Endodermal cell (in vitro differentiated cells): ENCODE measurements around the gene KHDC1. TPM values are rescaled to one million over a fixed set of nuclear protein-coding genes. Genes with fewer than 3 reads are reported as not detected.

ENCODE experiments used
- DNase-seq: peaks from one replicate; pipeline ENCODE4 v3.0.0-alpha.2; 2017
- H3K27ac ChIP-seq: 2 replicates; pipeline ENCODE4 v1.5.1; 2013; ENCODE audit warnings: mild to moderate bottlenecking, low read depth, low read length, moderate library complexity
- H3K27me3 ChIP-seq: 2 replicates; pipeline ENCODE4 v1.6.1; 2013; ENCODE audit warnings: mild to moderate bottlenecking, low read length, moderate library complexity; ENCODE audit not compliant: insufficient read depth, control insufficient read depth, poor library complexity, severe bottlenecking
- H3K36me3 ChIP-seq: 2 replicates; pipeline ENCODE4 v1.7.0; 2013; ENCODE audit warnings: mild to moderate bottlenecking, low read length, moderate library complexity; ENCODE audit not compliant: control insufficient read depth, insufficient read depth
- H3K4me1 ChIP-seq: one replicate; pipeline ENCODE4 v1.7.0; 2013; ENCODE audit warnings: low read length; ENCODE audit not compliant: control insufficient read depth, insufficient read depth
- H3K4me3 ChIP-seq: 2 replicates; pipeline ENCODE4 v1.5.1; 2013; ENCODE audit warnings: mild to moderate bottlenecking, low read length, moderate library complexity
- H3K9ac ChIP-seq: 2 replicates; pipeline ENCODE4 v1.6.1; 2013; ENCODE audit warnings: mild to moderate bottlenecking, low read length, moderate library complexity; ENCODE audit not compliant: poor library complexity, severe bottlenecking; ENCODE audit errors: extremely low read depth
- H3K9me3 ChIP-seq: 2 replicates; pipeline ENCODE4 v1.6.1; 2013; ENCODE audit warnings: mild to moderate bottlenecking, low read length, moderate library complexity; ENCODE audit not compliant: control insufficient read depth
- H3K27ac Mint-ChIP-seq: 2 replicates; pipeline ENCODE4 v1.8.0; 2020; ENCODE audit warnings: mixed read lengths
- H3K27me3 Mint-ChIP-seq: 2 replicates; pipeline ENCODE4 v1.8.0; 2021; ENCODE audit warnings: mild to moderate bottlenecking, mixed read lengths; ENCODE audit not compliant: insufficient read depth
- H3K36me3 Mint-ChIP-seq: 2 replicates; pipeline ENCODE4 v1.8.0; 2020; ENCODE audit warnings: low read depth, mixed read lengths
- H3K4me1 Mint-ChIP-seq: 2 replicates; pipeline ENCODE4 v1.8.0; 2020; ENCODE audit warnings: mixed read lengths
- H3K4me3 Mint-ChIP-seq: 2 replicates; pipeline ENCODE4 v1.8.0; 2020; ENCODE audit warnings: mild to moderate bottlenecking, moderate library complexity, mixed read lengths
- H3K9me3 Mint-ChIP-seq: 2 replicates; pipeline ENCODE4 v1.8.0; 2020; ENCODE audit warnings: mild to moderate bottlenecking, mixed read lengths
- WGBS, 2 experiments: methylation state at CpG; one replicate each; pipeline versions ENCODE4 v1.1.5 to v1.1.7; 2013; ENCODE audit warnings: missing lambda C conversion rate in 2 of 2, mixed read lengths in 1 of 2; ENCODE audit not compliant: insufficient coverage in 1 of 2, insufficient read length in 1 of 2; 5-methylcytosine and 5-hydroxymethylcytosine counted together
- total RNA-seq, 2 donors: library from RNA; stranded (reverse); fragmentation: NEBNext Ultra II Directional in 1 of 2; extraction: Animal tissue kit (Norgen Biotek cat#: 25700) in 1 of 2; gene quantifications; 2 replicates in 1 of 2; 3 replicates in 1 of 2; pipeline ENCODE4 v1.2.1, GENCODE V29; 2021
- TF ChIP-seq, protein P1 (sequence below): fragments of 200-600 bp; sonication (generic); conservative IDR thresholded peaks from 2 replicates; pipeline ENCODE4 v1.5.0; 2021; ENCODE audit warnings: antibody characterized with exemption, mild to moderate bottlenecking

The KHDC1 gene
- total RNA-seq, 2 donors from 2014 or later, result 5.4 to 7.1 TPM

DNA sequence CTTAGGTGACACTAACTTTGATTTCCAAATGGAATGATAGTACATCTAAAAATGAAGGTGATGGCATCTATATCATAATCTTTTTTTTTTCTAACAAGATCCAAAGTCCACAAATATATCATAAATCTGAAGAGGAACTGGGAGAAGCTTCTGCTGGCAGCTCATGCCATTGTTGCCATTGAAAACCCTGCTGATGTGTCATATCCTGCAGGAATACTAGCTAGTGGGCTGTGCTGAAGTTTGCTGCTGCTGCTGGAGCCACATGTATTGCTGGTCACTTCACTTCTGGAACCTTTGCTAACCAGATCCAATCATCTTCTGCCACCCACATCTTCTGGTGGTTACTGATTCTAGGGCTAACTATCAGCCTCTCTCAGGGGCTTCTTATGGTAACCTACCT, 27.4 kb upstream of the KHDC1 start:
- Histone ChIP-seq H3K9me3 (peaks cover 5% of the 10 kb centered on the region), H3K4me3 (no peak overlapping the region), H3K9ac (no peak overlapping the region), H3K27me3 (no peaks in the 10 kb centered on the region), H3K27ac (no peak overlapping the region), H3K36me3 (peaks cover 12% of the 10 kb centered on the region), H3K4me1 (no peaks in the 10 kb centered on the region)
- Mint-ChIP-seq H3K4me3 (no peak overlapping the region), H3K9me3 (peaks cover 7% of the 10 kb centered on the region), H3K4me1 (no peaks in the 10 kb centered on the region), H3K27ac (no peak overlapping the region), H3K27me3 (no peaks in the 10 kb centered on the region), H3K36me3 (peaks cover 21% of the 10 kb centered on the region)
- no peak for DNase-seq
- TF ChIP-seq, protein P1, sequence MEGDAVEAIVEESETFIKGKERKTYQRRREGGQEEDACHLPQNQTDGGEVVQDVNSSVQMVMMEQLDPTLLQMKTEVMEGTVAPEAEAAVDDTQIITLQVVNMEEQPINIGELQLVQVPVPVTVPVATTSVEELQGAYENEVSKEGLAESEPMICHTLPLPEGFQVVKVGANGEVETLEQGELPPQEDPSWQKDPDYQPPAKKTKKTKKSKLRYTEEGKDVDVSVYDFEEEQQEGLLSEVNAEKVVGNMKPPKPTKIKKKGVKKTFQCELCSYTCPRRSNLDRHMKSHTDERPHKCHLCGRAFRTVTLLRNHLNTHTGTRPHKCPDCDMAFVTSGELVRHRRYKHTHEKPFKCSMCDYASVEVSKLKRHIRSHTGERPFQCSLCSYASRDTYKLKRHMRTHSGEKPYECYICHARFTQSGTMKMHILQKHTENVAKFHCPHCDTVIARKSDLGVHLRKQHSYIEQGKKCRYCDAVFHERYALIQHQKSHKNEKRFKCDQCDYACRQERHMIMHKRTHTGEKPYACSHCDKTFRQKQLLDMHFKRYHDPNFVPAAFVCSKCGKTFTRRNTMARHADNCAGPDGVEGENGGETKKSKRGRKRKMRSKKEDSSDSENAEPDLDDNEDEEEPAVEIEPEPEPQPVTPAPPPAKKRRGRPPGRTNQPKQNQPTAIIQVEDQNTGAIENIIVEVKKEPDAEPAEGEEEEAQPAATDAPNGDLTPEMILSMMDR, result no peak

DNA sequence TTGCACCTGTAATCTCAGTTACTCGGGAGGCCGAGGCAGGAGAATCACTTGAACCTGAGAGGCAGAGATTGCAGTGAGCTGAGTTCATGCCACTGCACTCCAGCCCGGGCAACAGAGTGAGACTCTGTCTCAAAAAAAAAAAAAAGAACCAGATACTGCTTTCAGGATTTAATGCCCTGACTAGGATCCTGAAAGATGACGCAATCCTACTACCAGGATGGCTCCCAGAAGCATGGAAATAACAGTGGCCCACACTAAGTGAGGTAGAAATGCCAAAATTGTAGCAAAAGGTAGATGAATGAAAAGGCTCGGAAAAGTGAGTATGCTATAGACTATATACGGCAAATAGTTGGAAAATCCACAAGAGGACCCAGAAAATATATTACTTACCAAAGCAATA, 23.8 kb upstream of the KHDC1 start:
- no peak overlapping the region for H3K9ac ChIP-seq
- Mint-ChIP-seq H3K36me3 (peaks cover 15% of the 10 kb centered on the region), H3K27me3 (no peaks in the 10 kb centered on the region), H3K27ac (no peak overlapping the region), H3K4me3 (no peak overlapping the region), H3K9me3 (no peaks in the 10 kb centered on the region), H3K4me1 (peaks cover 7% of the 10 kb centered on the region)
- no peaks in the 10 kb centered on the region for H3K27me3 ChIP-seq
- H3K27ac ChIP-seq, result no peak overlapping the region
- WGBS, 2 experiments, result 92 to 96% methylated on average over 4 to 6 of the region's 6 CpGs
- TF ChIP-seq, protein P1, result no peak
- H3K36me3 ChIP-seq, result peaks cover 7% of the 10 kb centered on the region
- no peaks in the 10 kb centered on the region for H3K9me3 ChIP-seq
- H3K4me3 ChIP-seq, result no peak overlapping the region
- no peak for DNase-seq
- H3K4me1 ChIP-seq, result no peaks in the 10 kb centered on the region

DNA sequence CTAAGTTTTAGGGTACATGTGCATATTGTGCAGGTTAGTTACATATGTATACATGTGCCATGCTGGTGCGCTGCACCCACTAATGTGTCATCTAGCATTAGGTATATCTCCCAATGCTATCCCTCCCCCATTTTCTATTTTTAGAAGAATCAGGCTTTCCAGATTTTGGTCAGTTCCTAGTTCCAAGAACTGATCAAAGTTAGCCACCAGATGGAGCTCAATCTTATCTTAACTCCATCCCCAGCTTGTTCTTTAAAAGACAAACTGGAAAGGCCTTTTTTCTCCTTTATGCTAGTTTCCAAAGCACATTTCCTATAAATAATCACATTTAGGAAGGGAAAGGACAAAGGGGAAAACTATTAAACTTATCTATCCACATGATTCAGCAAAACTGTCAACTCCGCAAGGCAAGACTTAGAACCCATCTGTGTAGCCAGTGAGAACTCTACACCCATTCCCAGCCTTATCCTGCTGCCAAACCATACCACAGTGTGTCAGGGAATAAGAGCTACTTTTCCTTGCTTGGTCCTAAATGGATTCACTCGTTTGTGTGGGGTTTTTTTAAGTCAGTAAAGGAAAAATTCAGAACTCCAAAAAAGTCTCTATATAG, 22.8 kb upstream of the KHDC1 start:
- Histone ChIP-seq H3K9ac (no peak overlapping the region), H3K27me3 (no peaks in the 10 kb centered on the region), H3K4me1 (no peaks in the 10 kb centered on the region), H3K9me3 (no peaks in the 10 kb centered on the region), H3K27ac (no peak overlapping the region), H3K36me3 (peaks cover 11% of the 10 kb centered on the region), H3K4me3 (no peak overlapping the region)
- H3K4me1 Mint-ChIP-seq, result peaks cover 7% of the 10 kb centered on the region
- H3K27me3 Mint-ChIP-seq, result no peaks in the 10 kb centered on the region
- no peak overlapping the region for H3K4me3 Mint-ChIP-seq
- H3K9me3 Mint-ChIP-seq, result no peaks in the 10 kb centered on the region
- 82 to 100% methylated on average over 1 to 2 of the region's 3 CpGs for WGBS, 2 experiments
- TF ChIP-seq, protein P1, result peak; percentile 76
- DNase-seq, result no peak
- no peak overlapping the region for H3K27ac Mint-ChIP-seq
- peaks cover 15% of the 10 kb centered on the region for H3K36me3 Mint-ChIP-seq
